Endodermal cell (in vitro differentiated cells): Measurements from ENCODE around the gene DPEP3. TPM values are rescaled to one million over a fixed set of nuclear protein-coding genes. Genes with fewer than 3 reads are reported as not detected.
"Not testable (repeated sequence)": the region's sequence is repeated elsewhere in the genome, so short reads cannot be mapped to it uniquely, and the experiment has no call there.

Experiments used
- DNase-seq: peaks from one replicate; pipeline ENCODE4 v3.0.0-alpha.2; 2017
- H3K27ac ChIP-seq: 2 replicates; pipeline ENCODE4 v1.5.1; 2013; ENCODE audit warnings: mild to moderate bottlenecking, low read depth, low read length, moderate library complexity
- H3K27me3 ChIP-seq: 2 replicates; pipeline ENCODE4 v1.6.1; 2013; ENCODE audit warnings: mild to moderate bottlenecking, low read length, moderate library complexity; ENCODE audit not compliant: insufficient read depth, control insufficient read depth, poor library complexity, severe bottlenecking
- H3K36me3 ChIP-seq: 2 replicates; pipeline ENCODE4 v1.7.0; 2013; ENCODE audit warnings: mild to moderate bottlenecking, low read length, moderate library complexity; ENCODE audit not compliant: control insufficient read depth, insufficient read depth
- H3K4me1 ChIP-seq: one replicate; pipeline ENCODE4 v1.7.0; 2013; ENCODE audit warnings: low read length; ENCODE audit not compliant: control insufficient read depth, insufficient read depth
- H3K4me3 ChIP-seq: 2 replicates; pipeline ENCODE4 v1.5.1; 2013; ENCODE audit warnings: mild to moderate bottlenecking, low read length, moderate library complexity
- H3K9ac ChIP-seq: 2 replicates; pipeline ENCODE4 v1.6.1; 2013; ENCODE audit warnings: mild to moderate bottlenecking, low read length, moderate library complexity; ENCODE audit not compliant: poor library complexity, severe bottlenecking; ENCODE audit errors: extremely low read depth
- H3K9me3 ChIP-seq: 2 replicates; pipeline ENCODE4 v1.6.1; 2013; ENCODE audit warnings: mild to moderate bottlenecking, low read length, moderate library complexity; ENCODE audit not compliant: control insufficient read depth
- H3K27ac Mint-ChIP-seq: 2 replicates; pipeline ENCODE4 v1.8.0; 2020; ENCODE audit warnings: mixed read lengths
- H3K27me3 Mint-ChIP-seq: 2 replicates; pipeline ENCODE4 v1.8.0; 2021; ENCODE audit warnings: mild to moderate bottlenecking, mixed read lengths; ENCODE audit not compliant: insufficient read depth
- H3K36me3 Mint-ChIP-seq: 2 replicates; pipeline ENCODE4 v1.8.0; 2020; ENCODE audit warnings: low read depth, mixed read lengths
- H3K4me1 Mint-ChIP-seq: 2 replicates; pipeline ENCODE4 v1.8.0; 2020; ENCODE audit warnings: mixed read lengths
- H3K4me3 Mint-ChIP-seq: 2 replicates; pipeline ENCODE4 v1.8.0; 2020; ENCODE audit warnings: mild to moderate bottlenecking, moderate library complexity, mixed read lengths
- H3K9me3 Mint-ChIP-seq: 2 replicates; pipeline ENCODE4 v1.8.0; 2020; ENCODE audit warnings: mild to moderate bottlenecking, mixed read lengths
- WGBS, 2 experiments: methylation state at CpG; one replicate each; pipeline versions ENCODE4 v1.1.5 to v1.1.7; 2013; ENCODE audit warnings: missing lambda C conversion rate in 2 of 2, mixed read lengths in 1 of 2; ENCODE audit not compliant: insufficient coverage in 1 of 2, insufficient read length in 1 of 2; 5-methylcytosine and 5-hydroxymethylcytosine counted together
- total RNA-seq, 2 donors: library from RNA; stranded (reverse); fragmentation: NEBNext Ultra II Directional in 1 of 2; extraction: Animal tissue kit (Norgen Biotek cat#: 25700) in 1 of 2; gene quantifications; 2 replicates in 1 of 2; 3 replicates in 1 of 2; pipeline ENCODE4 v1.2.1, GENCODE V29; 2021
- TF ChIP-seq, protein P1 (sequence below): fragments of 200-600 bp; sonication (generic); conservative IDR thresholded peaks from 2 replicates; pipeline ENCODE4 v1.5.0; 2021; ENCODE audit warnings: antibody characterized with exemption, mild to moderate bottlenecking

Gene DPEP3
- total RNA-seq, 2 donors from 2014 or later, result 2.9 to 3.5 TPM

DNA sequence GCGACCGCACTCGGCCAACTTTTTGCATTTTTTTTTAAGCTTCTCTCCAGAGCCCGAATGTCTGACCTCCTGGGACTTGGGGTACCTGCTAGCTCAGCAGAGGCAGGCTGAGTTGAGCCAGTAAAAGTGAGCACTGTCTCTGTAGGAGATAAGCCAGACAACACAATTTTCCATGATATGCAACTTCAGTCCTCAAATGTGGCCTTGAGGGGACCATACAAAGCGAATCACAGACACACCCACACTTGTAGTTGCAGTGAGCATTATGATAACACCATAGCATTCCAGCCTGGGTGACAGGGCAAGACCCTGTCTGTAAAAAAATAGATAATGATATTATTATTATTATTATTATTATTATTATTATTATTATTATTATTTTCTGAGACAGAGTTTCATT, 16.4 kb upstream of the DPEP3 start:
- Histone ChIP-seq H3K27me3 (peaks cover 9% of the 10 kb centered on the region), H3K27ac (no peak overlapping the region), H3K9me3 (peaks cover 5% of the 10 kb centered on the region), H3K36me3 (no peaks in the 10 kb centered on the region), H3K4me3 (no peak overlapping the region), H3K4me1 (no peaks in the 10 kb centered on the region), H3K9ac (no peak overlapping the region)
- WGBS, 2 experiments, result 82 to 98% methylated on average over 3 to 5 of the region's 5 CpGs
- no peaks in the 10 kb centered on the region for H3K4me1 Mint-ChIP-seq
- H3K27ac Mint-ChIP-seq, result no peak overlapping the region
- H3K27me3 Mint-ChIP-seq, result peaks cover 15% of the 10 kb centered on the region
- H3K36me3 Mint-ChIP-seq, result no peaks in the 10 kb centered on the region
- no peak for DNase-seq
- H3K4me3 Mint-ChIP-seq, result no peak overlapping the region
- H3K9me3 Mint-ChIP-seq, result peaks cover 2% of the 10 kb centered on the region
- TF ChIP-seq, protein P1, sequence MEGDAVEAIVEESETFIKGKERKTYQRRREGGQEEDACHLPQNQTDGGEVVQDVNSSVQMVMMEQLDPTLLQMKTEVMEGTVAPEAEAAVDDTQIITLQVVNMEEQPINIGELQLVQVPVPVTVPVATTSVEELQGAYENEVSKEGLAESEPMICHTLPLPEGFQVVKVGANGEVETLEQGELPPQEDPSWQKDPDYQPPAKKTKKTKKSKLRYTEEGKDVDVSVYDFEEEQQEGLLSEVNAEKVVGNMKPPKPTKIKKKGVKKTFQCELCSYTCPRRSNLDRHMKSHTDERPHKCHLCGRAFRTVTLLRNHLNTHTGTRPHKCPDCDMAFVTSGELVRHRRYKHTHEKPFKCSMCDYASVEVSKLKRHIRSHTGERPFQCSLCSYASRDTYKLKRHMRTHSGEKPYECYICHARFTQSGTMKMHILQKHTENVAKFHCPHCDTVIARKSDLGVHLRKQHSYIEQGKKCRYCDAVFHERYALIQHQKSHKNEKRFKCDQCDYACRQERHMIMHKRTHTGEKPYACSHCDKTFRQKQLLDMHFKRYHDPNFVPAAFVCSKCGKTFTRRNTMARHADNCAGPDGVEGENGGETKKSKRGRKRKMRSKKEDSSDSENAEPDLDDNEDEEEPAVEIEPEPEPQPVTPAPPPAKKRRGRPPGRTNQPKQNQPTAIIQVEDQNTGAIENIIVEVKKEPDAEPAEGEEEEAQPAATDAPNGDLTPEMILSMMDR, result no peak

DNA sequence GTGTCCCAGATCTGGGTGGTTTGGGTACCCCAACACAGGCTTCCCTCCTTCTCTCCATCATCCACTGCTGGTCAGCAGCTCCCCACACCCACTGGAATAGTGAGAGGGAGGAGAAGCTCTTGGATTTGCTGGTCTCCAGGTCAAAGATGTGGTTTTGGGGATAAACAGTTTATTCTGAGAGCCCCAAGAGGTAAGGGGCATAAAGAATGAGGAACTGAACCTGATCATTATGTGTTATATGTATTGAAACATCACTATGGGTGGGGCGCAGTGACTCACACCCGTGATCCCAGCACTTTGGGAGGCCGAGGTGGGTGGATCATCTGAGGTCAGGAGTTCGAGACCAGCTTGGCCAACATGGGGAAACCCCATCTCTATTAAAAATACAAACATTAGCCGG, 15.1 kb upstream of the DPEP3 start:
- no peak overlapping the region for H3K4me3 ChIP-seq
- no peak overlapping the region for H3K27ac Mint-ChIP-seq
- no peak overlapping the region for H3K4me3 Mint-ChIP-seq
- no peaks in the 10 kb centered on the region for H3K36me3 Mint-ChIP-seq
- peaks cover 2% of the 10 kb centered on the region for H3K9me3 Mint-ChIP-seq
- H3K27ac ChIP-seq, result no peak overlapping the region
- peaks cover 20% of the 10 kb centered on the region for H3K27me3 Mint-ChIP-seq
- H3K9me3 ChIP-seq, result peaks cover 5% of the 10 kb centered on the region
- H3K4me1 Mint-ChIP-seq, result no peaks in the 10 kb centered on the region
- peaks cover 9% of the 10 kb centered on the region for H3K27me3 ChIP-seq
- H3K4me1 ChIP-seq, result no peaks in the 10 kb centered on the region
- H3K9ac ChIP-seq, result no peak overlapping the region
- DNase-seq, result no peak
- H3K36me3 ChIP-seq, result no peaks in the 10 kb centered on the region
- TF ChIP-seq, protein P1, result no peak
- WGBS, 2 experiments, result 94 to 100% methylated on average over 2 to 5 of the region's 5 CpGs

DNA sequence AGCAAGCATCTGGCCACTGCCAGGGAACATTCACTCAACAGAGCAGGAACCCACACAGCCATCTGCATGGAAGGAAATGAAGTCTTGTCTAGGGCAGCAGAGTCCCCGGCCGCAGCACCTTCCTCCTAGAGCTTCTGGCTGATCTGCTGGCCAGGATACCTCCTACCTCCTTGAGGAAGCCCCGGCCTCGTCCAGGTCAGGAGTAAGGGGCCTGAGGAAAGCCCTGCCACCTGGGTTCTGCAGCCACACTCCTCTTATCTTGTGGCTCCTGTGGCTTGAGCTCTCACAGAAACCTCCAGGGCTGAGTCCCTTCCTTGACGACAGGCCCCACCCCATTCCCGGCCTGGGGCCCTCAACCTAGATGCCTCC, 13.7 kb upstream of the DPEP3 start:
- not testable (repeated sequence) for H3K9me3 ChIP-seq, H3K36me3 Mint-ChIP-seq, H3K9ac ChIP-seq, H3K4me1 Mint-ChIP-seq, H3K4me1 ChIP-seq, H3K4me3 Mint-ChIP-seq, H3K27me3 ChIP-seq, DNase-seq, H3K27ac Mint-ChIP-seq, H3K27ac ChIP-seq, H3K36me3 ChIP-seq, H3K4me3 ChIP-seq, H3K9me3 Mint-ChIP-seq
- H3K27me3 Mint-ChIP-seq, result peaks cover 22% of the 10 kb centered on the region
- 96% methylated on average over 4 of the region's 6 CpGs; no CpG with 5 or more reads in 1 of the 2 experiments for WGBS, 2 experiments
